Prostate gland (tissue), 2 donors: Measurements from ENCODE around the gene EEF1AKMT4.

Source experiments
- CTCF ChIP-seq, 4 experiments: fragments of 200-600 bp in 2 of 4; fragments of 450-650 bp in 2 of 4; sonication (generic) in 2 of 4; IDR thresholded peaks; 1 replicate in 3 of 4; 2 replicates in 1 of 4; pipeline ENCODE4 v1.5.1; 2016 to 2019; ENCODE audit warnings: antibody characterized with exemption in 4 of 4, mild to moderate bottlenecking in 2 of 4, moderate library complexity in 2 of 4
- POLR2AphosphoS5 ChIP-seq: sonication (generic); formaldehyde crosslinking; IDR thresholded peaks from one replicate; pipeline ENCODE4 v1.6.1; 2017; ENCODE audit warnings: antibody characterized with exemption

DNA sequence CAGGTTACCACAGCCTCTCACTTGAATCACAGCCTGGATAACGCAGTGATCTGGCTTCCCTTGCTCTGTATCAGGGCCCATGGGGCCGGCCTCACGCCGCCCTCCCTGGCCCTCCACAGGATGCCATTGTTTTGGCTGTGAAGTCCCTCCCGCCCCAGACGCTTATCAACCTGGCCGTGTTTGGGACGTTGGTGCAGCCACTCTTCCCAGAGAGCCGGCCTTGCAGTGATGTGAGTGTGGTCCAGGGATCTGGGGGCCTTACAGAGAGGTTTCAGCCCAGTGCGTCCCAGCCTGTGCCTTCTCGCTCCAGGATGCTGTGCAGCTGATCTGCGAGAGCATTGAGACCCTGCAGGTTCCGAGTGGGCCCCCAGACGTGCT, 13.4 kb upstream of the EEF1AKMT4 start:
- TF ChIP-seq CTCF (IDR thresholded peaks at IDR 0.05) = no peak
- TF ChIP-seq POLR2AphosphoS5 = no peak
